GM19351 (cell line): Measurements from ENCODE around the gene AKNA.

ENCODE experiments used
- ATAC-seq: cut with Tn5 transposase; IDR thresholded peaks from one replicate; pipeline ENCODE4 v1.9.1; 2021; ENCODE audit warnings: mild to moderate bottlenecking, moderate library complexity; ENCODE audit not compliant: unreplicated experiment

The AKNA gene

GRCh38 chr9:114363424-114363823 lies 24.4 kb downstream of the AKNA start:
- no peak for ATAC-seq

- ATAC-seq, result no peak
Measured at GRCh38 chr9:114362394-114362793, 25.4 kb downstream of the AKNA start.

GRCh38 chr9:114361542-114361941 lies 26.2 kb downstream of the AKNA start:
- ATAC-seq, result no peak

DNA sequence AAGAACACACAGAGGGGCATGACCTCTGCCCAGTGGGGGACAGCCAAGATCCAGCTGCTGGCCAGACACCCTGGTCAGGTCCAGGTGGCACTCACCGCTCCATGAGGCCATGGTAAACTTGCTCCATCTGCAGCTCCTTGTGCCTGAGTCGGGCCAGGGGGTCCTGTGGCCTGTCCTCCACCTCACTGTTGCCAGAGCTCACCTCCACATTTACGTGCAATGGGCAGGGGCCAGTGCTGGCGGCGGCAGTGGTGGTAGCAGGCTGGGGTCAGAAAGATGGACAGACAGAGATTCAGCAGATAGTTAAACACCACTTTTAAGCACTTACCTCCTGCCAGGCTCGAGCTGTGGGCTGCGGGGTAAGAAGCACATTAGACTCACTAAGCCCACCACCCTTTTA lies 28.0 kb downstream of the AKNA start:
- ATAC-seq, result no peak

DNA sequence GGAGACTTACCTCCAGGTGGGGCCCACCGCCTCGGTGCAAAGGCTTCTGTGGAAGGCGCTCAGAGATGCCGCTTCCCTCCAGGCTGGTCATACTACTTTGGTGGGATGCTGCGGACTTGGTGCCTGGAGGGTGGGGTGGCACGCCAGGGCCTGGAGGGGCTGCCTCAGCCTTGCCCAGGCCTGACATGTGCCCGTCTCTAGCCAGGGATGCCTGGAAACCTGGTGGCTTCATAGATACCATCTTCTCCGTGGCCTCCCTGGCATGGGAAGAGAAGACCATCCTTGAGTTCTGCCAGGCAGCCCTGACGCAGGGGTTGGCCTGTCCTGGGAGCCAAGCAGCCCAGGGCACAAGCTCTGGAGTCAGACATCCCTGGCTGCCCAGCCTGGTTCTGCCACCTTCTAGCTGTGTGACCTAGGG lies 29.9 kb downstream of the AKNA start:
- no peak for ATAC-seq

DNA sequence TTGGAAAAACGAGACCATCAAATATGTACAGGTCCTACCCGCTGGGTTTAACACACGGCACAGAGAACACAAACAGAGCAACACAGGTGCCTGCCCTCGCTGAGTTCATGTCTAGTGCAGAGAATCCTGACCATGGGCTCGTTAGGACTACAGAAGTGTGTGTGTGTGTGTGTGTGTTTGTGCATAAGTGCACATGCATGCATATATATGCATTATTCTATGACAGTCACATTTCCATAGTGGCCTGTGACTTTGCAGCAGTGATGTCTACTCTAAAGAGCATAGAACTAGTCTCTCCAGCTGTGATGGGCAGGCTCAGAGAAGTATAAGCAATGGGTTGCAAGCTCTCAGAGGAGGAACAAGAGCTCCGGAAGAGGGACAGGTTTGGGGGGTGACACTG lies 30.4 kb downstream of the AKNA start:
- no peak for ATAC-seq

DNA sequence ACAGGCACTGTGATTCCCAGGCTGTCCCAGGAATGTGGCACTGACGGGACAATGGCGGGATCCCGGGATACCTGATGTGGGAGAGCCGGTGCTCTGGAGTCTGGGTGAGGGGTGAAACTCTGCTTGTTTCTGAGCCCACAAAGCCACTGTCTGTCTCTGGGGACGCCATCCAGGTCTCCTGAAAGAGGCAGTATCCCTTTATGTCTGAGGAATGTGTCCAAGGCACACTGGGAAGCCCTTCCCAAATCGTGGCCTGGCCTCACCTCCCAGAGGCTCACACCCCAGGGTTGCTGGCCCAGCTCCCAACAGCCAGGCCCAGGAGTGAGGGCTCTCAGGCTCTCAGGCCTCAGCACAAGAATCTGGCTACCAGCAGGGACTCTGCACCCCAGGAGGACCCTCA lies 31.0 kb downstream of the AKNA start:
- ATAC-seq, result no peak

DNA sequence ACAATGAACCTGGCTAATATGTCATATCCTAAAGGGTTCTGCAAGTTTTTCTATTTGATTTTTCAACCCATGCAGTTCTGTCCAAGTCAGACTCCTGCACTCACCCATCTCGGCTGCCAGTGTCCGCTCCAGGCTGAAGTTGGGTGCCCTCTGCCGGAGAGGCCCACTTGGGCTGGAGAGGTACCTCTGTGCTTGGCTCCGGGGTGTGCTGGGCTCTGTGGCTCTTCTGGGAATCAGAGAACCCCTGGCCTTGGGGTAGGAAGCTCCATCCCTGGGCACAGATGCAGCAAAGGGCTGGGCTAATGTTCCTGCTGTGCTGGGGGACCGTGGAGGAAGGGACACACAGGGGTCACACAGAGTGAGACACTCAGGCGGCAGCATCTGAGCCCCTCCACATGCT lies 32.0 kb downstream of the AKNA start:
- ATAC-seq, result no peak

- no peak for ATAC-seq
Measured at GRCh38 chr9:114351932-114352331, 35.9 kb downstream of the AKNA start.

GRCh38 chr9:114350636-114351401 lies 37.0 kb downstream of the AKNA start:
- no peak for ATAC-seq

DNA sequence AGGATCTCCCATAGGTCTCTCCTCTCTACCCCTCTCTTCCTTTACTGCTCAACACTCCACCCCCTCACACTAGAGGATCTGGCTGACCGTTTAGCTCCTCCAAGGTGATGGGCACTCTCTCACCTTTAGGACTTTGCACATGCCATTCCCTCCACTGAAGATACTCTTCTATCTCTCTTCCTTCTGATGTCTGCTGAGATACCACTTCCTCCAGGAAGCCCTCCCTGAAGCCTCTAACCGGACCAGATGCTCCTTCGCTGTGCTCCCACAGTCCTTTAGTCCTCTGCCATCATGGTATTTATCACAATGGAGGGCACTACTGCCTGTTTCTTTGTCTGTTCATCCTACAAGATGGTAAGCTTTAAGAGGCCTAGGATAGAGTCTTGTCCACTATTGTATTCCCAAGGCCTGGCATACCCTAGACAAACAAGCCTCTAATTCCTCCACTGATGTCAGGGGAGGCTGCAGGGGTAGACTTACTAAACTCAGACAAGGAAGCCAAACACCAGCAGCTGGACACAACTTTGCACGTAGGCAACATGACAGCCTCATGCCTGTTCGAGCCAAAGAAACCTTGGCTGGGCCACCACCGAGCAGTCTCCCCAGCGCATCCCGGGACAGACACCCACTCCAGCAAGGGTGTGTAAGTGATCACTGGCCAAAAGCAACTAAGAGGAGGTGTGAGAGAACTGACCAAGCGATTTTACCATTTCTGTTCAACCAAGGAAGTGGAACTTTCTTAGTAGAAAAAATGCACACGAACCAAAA lies 37.9 kb downstream of the AKNA start:
- no peak for ATAC-seq

GRCh38 chr9:114348906-114349482 lies 38.8 kb downstream of the AKNA start:
- ATAC-seq, result peak; percentile 84

GRCh38 chr9:114348261-114348905 lies 39.4 kb downstream of the AKNA start:
- no peak for ATAC-seq

GRCh38 chr9:114347675-114348074 lies 40.1 kb downstream of the AKNA start:
- no peak for ATAC-seq

DNA sequence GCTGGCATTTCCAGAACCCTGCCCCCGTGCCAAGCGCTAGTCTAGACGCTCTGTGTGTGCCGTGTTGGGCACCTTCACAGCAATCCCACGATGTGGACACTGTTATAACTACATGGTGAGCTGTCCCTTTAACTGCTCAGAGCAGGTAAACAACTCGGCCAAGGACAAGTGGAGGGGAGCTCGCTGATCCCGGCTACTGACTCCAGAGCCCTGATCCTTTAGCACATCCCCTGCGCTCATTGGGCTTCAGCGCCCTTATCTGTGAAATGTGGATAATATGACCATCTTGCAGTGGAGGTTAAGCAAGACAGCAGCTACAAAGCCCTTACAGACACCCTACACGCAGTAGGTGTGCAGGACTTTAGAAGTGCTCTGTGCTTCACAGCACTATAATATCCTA lies 41.6 kb downstream of the AKNA start:
- no peak for ATAC-seq

DNA sequence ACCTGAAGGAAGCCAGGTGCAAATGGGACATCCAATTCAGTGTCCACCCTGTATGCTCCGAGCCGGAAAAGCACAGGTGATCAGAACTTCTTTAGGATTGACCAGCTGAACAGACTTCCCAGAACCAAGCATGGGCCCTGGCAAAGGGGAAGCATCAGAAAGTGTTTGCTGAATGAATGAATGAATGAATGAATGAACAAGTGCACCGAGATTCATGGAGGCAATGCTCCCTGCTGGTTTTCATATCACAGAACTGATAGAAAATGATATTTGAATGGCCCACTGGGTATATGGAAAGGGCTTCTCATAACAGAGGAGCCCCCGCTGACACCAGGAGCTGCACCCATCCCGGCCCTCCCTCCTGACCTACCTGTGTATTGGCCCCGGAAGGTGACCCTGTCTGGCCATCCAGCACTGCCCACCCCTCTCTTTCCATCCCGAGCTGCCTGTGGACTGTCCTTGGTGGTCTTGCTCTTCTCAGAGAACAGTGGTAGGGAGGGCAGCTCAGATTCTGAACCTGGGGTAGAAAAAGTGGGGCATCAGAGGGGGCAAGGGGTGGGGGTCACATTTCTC lies 42.2 kb downstream of the AKNA start:
- ATAC-seq, result no peak

DNA sequence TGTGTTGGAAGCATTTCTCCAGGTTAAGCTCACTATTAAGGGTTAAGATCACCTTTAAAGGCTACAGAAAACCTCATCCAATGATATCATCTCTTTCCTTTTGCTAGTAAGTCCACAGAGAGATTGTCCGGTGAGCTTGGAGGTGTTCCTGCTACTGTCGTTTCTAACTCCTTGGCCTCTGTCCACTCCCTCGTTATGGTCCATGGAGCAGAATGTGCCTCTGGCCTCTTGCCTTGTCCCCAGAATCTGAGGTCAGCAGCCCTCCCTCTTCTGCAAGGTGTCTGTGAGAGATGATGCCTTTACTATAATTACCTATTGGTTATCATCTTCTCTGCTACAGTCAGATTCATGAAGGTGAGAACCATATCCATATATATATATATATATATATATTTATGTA lies 43.1 kb downstream of the AKNA start:
- ATAC-seq, result no peak

DNA sequence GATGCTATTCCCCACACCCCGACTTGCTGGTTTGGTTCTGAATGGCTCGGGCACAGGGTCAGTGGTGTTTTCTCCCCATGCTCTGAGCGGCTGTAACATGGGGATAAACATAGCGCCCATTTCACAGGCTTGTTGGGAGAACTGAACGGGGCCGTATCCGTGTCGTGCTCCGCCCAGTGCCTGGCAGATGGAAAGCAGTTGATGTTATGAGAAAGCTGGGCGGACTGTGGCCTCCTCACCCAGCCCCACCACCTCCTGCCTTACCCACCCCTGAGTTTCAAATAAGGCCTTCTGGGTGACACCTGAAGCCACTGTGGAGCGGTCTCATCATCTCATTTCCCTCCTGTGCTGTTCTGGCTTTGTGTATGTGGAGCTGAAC lies 43.6 kb downstream of the AKNA start:
- ATAC-seq, result no peak

DNA sequence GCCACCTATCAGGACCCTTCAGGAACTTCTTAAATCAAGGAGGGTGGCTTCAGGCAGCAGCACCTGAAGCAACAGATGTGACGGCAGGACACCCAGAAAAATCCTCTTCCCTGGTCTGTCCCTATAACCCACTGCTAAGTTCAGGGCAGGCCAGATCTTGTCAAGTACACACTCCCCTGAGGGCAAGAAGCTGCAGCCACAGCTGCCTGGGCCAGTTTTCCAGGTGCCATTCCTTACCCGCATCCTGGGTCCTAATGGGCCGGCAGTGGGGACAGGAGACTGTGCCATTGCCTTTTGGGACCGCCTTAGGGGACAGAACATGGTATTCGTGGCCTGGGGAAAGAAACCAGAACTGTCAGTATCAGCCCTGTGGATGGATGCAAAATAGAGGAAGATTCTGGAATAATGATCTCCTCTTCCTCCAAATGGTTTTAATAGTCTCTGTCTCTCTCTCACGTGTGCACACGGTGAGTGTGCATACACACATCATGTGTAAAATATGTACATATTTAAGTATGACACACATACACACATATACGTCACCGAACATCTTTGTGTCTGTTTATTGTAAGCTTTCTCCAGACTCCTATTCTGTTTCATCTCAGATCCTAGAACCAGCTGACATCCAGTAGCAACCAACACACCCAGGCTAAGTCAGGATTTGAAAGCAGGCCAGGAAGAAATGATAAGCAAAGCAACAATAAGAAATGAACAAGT lies 44.2 kb downstream of the AKNA start:
- ATAC-seq, result no peak

- no peak for ATAC-seq
Measured at GRCh38 chr9:114342755-114343440, 44.9 kb downstream of the AKNA start.
